Activated T-helper 1 cell treated with anti-CD3 and anti-CD28 coated beads, Interleukin-2, amount 50 U/mL, for 16 hours (primary cell): Measurements from ENCODE around the gene PHF24.
"Not testable (repeated sequence)": the region's sequence is repeated elsewhere in the genome, so short reads cannot be mapped to it uniquely, and the experiment has no call there.

Source experiments
- DNase-seq, 2 donors: peaks; one replicate each; pipeline ENCODE4 v3.0.0-alpha.2; 2020; ENCODE audit warnings: low read depth in 1 of 2, low spot score in 1 of 2

The PHF24 gene

GRCh38 chr9:34957492-34958410 is at the start of gene PHF24:
PHF24 (plus strand) TSS chr9:34958285; CDS start chr9:34971299, 13,014 bp downstream.
- DNase-seq, result no peak

DNA sequence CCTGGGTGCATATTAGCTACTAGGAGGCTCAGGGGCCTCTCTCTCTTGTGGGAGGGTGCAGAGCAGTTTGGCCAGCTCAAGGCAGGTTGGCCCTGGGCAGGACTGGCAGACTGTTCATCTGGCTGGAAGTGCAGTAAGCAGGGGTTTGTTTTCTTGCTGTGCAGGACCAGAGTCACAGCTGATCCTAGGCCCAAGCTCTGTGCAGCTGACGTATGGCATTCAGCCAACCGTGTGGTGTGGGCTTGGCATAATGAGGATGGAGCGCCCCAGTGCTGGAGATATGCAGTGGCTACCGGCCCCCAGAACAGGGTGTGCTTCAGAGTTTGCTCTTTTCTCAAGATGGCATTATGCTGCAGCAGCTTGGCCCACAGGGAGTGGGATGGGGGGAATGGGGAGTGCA is 31.0 kb upstream of the PHF24 start:
- DNase-seq, result no peak

GRCh38 chr9:34928921-34929320 is 29.2 kb upstream of the PHF24 start:
- DNase-seq, result no peak

- no peak for DNase-seq
Observed at GRCh38 chr9:34929506-34930102, 28.5 kb upstream of the PHF24 start.

- not testable (repeated sequence) for DNase-seq
Observed at GRCh38 chr9:34939989-34940388, 18.1 kb upstream of the PHF24 start.

DNA sequence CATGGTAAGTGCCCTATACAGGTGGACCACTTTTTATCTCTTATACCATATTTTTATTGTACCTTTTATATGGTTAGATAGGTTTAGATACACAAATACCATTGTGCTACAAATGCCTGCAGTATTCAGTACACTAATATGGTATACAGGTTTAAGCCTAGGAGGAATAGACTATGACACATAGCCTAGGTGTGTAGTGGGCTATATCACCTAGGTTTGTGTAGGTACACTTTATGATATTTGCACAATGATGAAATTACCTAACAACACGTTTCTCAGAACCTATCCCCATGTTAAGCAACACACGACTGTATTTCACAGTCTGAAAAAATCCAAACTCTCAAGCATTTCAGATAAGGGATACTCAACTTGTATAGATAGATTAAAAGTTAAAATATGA is 9.6 kb upstream of the PHF24 start:
- no peak for DNase-seq

- no peak for DNase-seq
Observed at GRCh38 chr9:34954225-34954624, 3.9 kb upstream of the PHF24 start.

- not testable (repeated sequence) for DNase-seq
Observed at GRCh38 chr9:34956066-34956465, 2.0 kb upstream of the PHF24 start.

DNA sequence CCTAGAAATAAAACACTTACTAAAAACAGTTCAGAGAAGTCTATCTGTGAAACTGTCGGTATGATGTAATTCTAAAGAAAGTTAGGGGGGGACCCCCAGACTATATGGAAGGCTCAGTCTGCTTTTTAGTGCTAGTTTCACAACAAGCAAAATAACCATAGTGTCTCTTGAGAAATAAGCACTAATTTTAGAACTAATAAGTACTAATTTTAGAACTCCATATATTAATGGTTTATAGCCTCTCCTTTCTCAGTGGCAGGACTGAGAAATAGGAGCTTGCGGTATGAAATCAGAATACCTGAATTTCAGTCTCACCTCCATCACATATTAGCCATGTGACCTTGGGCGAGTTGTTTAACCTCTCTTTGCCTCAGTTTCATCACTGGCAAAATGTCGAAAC is 1.4 kb upstream of the PHF24 start:
- DNase-seq, result no peak

DNA sequence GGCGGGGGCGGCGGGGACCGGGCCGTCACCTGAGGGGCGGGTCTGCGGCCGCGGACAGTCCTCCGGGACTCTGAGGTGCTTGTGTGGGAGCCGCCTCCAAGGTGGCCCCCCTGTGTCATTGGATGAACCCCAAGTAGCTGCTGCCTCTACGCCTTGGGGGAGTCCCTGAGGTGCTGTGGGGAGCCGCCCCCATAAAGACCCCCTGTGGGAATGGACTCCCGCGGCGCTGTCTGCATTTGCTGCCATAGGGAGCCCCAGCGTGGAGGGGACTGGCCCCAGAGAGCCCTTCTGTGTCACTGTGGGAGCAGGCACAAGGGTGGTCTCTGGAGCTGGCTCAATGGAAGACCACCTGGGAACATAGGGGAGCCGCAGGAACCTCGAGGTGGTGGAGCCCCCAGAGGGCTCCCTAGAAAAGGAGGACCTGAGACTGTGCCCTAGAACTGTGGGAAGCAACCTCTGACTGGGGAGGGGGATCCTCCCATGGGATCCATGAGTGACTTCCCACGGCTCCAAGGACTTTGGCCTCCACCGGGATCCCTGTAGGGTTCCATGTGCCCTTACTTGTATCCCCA is 412 bp downstream of the PHF24 start:
- no peak for DNase-seq

- DNase-seq, result no peak
Observed at GRCh38 chr9:34959461-34959860, 1.4 kb downstream of the PHF24 start.

GRCh38 chr9:34961574-34962490 is 3.7 kb downstream of the PHF24 start:
- DNase-seq, result no peak

- DNase-seq, result no peak
Observed at GRCh38 chr9:34962546-34962945, 4.5 kb downstream of the PHF24 start.

GRCh38 chr9:34963552-34963951 is 5.5 kb downstream of the PHF24 start:
- DNase-seq, result no peak

GRCh38 chr9:34964458-34964857 is 6.4 kb downstream of the PHF24 start:
- no peak for DNase-seq

DNA sequence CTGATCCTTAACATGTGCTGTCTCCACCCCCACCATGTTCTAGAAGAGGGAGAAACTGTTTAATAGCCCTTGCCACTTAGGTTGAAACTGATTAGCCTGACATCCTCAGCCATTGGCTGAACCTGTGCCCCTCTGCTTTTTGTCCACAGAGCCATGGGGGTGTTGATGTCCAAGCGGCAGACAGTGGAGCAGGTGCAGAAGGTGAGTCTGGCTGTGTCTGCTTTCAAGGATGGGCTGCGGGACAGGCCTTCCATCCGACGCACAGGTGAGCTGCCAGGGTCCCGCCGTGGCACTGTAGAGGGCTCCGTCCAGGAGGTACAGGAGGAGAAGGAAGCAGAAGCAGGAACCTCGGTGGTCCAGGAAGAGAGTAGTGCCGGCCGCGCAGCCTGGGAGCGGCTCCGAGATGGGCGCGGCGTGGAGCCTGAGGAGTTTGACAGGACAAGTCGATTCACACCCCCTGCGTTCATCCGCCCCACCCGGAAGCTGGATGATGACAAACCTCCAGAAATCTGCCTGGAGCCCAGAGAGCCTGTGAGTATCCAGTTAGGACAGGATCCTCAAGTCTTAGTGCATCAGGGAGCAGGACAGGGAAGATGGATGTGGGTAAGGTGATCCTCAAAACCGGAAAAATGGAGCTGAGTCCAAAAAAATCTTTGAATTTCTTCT is 13.2 kb downstream of the PHF24 start:
- DNase-seq, result no peak

DNA sequence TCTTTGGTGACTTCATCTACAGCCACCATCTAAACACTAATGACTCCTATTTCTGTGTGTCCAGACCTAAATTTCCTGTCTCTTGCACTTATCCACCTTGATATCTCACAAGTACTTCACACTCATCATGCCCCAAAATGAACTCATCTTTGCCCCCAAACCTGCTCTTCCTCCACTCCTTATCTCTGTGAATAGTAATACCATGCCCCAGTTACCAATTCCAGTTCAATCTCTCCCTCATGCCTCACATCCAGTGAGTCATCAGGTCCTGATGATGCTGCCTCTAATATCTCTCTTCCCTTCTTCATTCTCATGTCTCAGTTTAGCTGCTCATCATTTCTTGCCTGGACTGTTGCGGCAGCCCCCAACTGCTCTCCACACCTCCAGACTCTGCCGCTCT is 16.6 kb downstream of the PHF24 start:
- no peak for DNase-seq

GRCh38 chr9:34976441-34976840 is 18.4 kb downstream of the PHF24 start:
- DNase-seq, result no peak

GRCh38 chr9:34976992-34977391 is 18.9 kb downstream of the PHF24 start:
- no peak for DNase-seq

- DNase-seq, result no peak
Observed at GRCh38 chr9:34980181-34980761, 22.2 kb downstream of the PHF24 start.
